GM19238 (cell line): ENCODE data around the gene PDE4D.

Experiments used
- DNase-seq: peaks from one replicate; pipeline ENCODE4 v3.0.0; 2011; ENCODE audit warnings: low spot score; ENCODE audit not compliant: insufficient read length

Gene PDE4D

GRCh38 chr5:59185757-59186385 is 707.7 kb downstream of the PDE4D start:
- DNase-seq: no peak

- no peak for DNase-seq
Observed at GRCh38 chr5:59184769-59185168, 708.8 kb downstream of the PDE4D start.

- no peak for DNase-seq
Observed at GRCh38 chr5:59182760-59183159, 710.8 kb downstream of the PDE4D start.

GRCh38 chr5:59180515-59180914 is 713.0 kb downstream of the PDE4D start:
- peak; percentile 13 for DNase-seq

- no peak for DNase-seq
Observed at GRCh38 chr5:59179704-59180103, 713.8 kb downstream of the PDE4D start.

GRCh38 chr5:59178482-59178881 is 715.0 kb downstream of the PDE4D start:
- DNase-seq: no peak

- no peak for DNase-seq
Observed at GRCh38 chr5:59178071-59178470, 715.5 kb downstream of the PDE4D start.

GRCh38 chr5:59177644-59178043 is 715.9 kb downstream of the PDE4D start:
- DNase-seq: no peak

GRCh38 chr5:59174248-59174844 is 719.2 kb downstream of the PDE4D start:
- DNase-seq: no peak

- no peak for DNase-seq
Observed at GRCh38 chr5:59173578-59173977, 719.9 kb downstream of the PDE4D start.

GRCh38 chr5:59171131-59171530 is 722.4 kb downstream of the PDE4D start:
- DNase-seq: no peak

GRCh38 chr5:59169768-59170150 is 723.8 kb downstream of the PDE4D start:
- no peak for DNase-seq

GRCh38 chr5:59169081-59169767 is 724.3 kb downstream of the PDE4D start:
- DNase-seq: no peak

GRCh38 chr5:59168067-59168466 is 725.5 kb downstream of the PDE4D start:
- no peak for DNase-seq

- DNase-seq: no peak
Observed at GRCh38 chr5:59164041-59164830, 729.3 kb downstream of the PDE4D start.

GRCh38 chr5:59161221-59162105 is 732.1 kb downstream of the PDE4D start:
- DNase-seq: no peak

GRCh38 chr5:59158637-59159391 is 734.7 kb downstream of the PDE4D start:
- no peak for DNase-seq

- no peak for DNase-seq
Observed at GRCh38 chr5:59158165-59158564, 735.4 kb downstream of the PDE4D start.

GRCh38 chr5:59157068-59157467 is 736.5 kb downstream of the PDE4D start:
- DNase-seq: no peak

- DNase-seq: no peak
Observed at GRCh38 chr5:59152701-59153245, 740.8 kb downstream of the PDE4D start.
